SIG-M5 (cell line): Measurements from ENCODE around the gene ARHGAP28.

Source experiments
- DNase-seq: peaks from one replicate; lab custom pipeline; 2025; lab: John Stamatoyannopoulos, UW

ARHGAP28 gene

GRCh38 chr18:6874315-6874714, 144.8 kb downstream of the ARHGAP28 start:
- no peak for DNase-seq

- DNase-seq, result no peak
These were observed 146.2 kb downstream of the ARHGAP28 start for GRCh38 chr18:6875749-6876148.

- no peak for DNase-seq
These were observed 147.1 kb downstream of the ARHGAP28 start for GRCh38 chr18:6876641-6877041.

- no peak for DNase-seq
These were observed 147.8 kb downstream of the ARHGAP28 start for GRCh38 chr18:6877288-6877687.

GRCh38 chr18:6878556-6879297, 149.2 kb downstream of the ARHGAP28 start:
- DNase-seq, result no peak

- no peak for DNase-seq
These were observed 150.1 kb downstream of the ARHGAP28 start for GRCh38 chr18:6879508-6880195.

GRCh38 chr18:6881034-6881820, 151.7 kb downstream of the ARHGAP28 start:
- DNase-seq, result no peak

- DNase-seq, result no peak
These were observed 152.9 kb downstream of the ARHGAP28 start for GRCh38 chr18:6882401-6882800.

- DNase-seq, result no peak
These were observed 155.5 kb downstream of the ARHGAP28 start for GRCh38 chr18:6885006-6885481.

- no peak for DNase-seq
These were observed 156.7 kb downstream of the ARHGAP28 start for GRCh38 chr18:6885992-6886796.

- no peak for DNase-seq
These were observed 157.3 kb downstream of the ARHGAP28 start for GRCh38 chr18:6886797-6887330.

GRCh38 chr18:6891788-6892187, 162.3 kb downstream of the ARHGAP28 start:
- DNase-seq, result no peak

- no peak for DNase-seq
These were observed 171.9 kb downstream of the ARHGAP28 start for GRCh38 chr18:6901286-6901926.

- DNase-seq, result no peak
These were observed 187.6 kb downstream of the ARHGAP28 start for GRCh38 chr18:6917072-6917471.

GRCh38 chr18:6920099-6920955, 190.8 kb downstream of the ARHGAP28 start:
- no peak for DNase-seq

GRCh38 chr18:6921571-6921970, 192.1 kb downstream of the ARHGAP28 start:
- DNase-seq, result no peak

GRCh38 chr18:6923220-6923619, 193.7 kb downstream of the ARHGAP28 start:
- no peak for DNase-seq

- no peak for DNase-seq
These were observed 197.6 kb downstream of the ARHGAP28 start for GRCh38 chr18:6927153-6927552.

GRCh38 chr18:6928359-6928758, 198.8 kb downstream of the ARHGAP28 start:
- DNase-seq, result no peak
